ENCODE measurements around the gene FN1. TPM values are rescaled to one million over a fixed set of nuclear protein-coding genes. Genes with fewer than 3 reads are reported as not detected.
A peak's percentile ranks its signal among the peaks of the same experiment; 100 is the strongest.

The FN1 gene
- total RNA-seq, 1 experiment from 2014 or later = 39.4 TPM

DNA sequence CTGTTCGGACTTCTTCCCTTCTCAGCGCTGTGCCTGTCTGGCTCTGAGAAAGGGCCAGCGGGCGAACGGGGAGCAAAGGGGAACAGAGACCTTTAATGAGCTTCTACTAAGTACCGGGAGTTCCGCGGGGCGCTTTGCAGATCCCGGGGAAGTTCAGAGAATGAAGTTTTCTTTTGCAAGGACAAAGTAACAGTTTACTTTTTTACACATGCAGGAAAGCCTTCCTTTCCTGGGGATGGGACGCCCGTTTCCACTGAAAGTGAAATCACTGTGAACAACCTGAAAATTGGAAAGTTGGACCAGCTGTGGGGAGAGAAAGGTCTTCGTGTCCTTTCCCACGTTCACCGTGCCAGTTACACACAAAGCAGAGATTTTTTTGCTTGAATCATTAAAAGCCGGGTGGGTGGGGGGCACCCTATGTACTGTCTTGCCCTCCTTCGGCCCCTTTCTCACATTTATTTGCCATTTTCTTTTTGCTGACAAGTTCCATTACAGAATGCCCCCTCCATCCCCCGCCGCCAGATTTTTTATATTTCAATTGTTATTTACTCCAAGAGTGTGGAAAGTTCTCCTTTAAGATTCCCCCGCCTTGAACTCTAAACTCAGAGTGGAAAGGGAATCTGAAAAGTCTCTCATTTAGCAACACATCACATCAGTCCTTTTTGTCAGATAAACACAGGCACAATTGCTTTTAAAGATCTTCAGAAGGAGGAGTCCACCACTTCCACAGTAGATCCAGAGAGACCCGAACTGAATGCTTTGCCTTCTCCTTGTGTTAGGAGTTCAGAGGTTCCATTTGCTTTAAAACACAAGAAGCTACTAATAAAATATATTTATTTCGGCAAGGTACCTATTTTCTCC lies 1.1 kb upstream of the FN1 start:
- H3K27me3 ChIP-seq (ENCODE audit: insufficient read depth, low read depth) = no peaks in the 10 kb centered on the region
- peaks cover 6% of the 10 kb centered on the region; the same call in 1 of the 2 replicates for H3F3A ChIP-seq (ENCODE audit: insufficient read depth, low read depth)
- no TSS peak for BruUV-seq (replicated peaks)
- ChIA-PET POLR2A (ENCODE audit: unreplicated experiment) (interaction anchor here (0.9 kb wide), 1 partner anchor 257 kb away, joined by 11 read pairs; no protein-coding TSS in a partner anchor), CTCF (no interaction called here)
- peak overlapping the region; percentile 70 for H3K4me3 ChIP-seq
- DNase-seq = peak in 1 of 2 experiments; percentile 17
- TF ChIP-seq, protein P1, sequence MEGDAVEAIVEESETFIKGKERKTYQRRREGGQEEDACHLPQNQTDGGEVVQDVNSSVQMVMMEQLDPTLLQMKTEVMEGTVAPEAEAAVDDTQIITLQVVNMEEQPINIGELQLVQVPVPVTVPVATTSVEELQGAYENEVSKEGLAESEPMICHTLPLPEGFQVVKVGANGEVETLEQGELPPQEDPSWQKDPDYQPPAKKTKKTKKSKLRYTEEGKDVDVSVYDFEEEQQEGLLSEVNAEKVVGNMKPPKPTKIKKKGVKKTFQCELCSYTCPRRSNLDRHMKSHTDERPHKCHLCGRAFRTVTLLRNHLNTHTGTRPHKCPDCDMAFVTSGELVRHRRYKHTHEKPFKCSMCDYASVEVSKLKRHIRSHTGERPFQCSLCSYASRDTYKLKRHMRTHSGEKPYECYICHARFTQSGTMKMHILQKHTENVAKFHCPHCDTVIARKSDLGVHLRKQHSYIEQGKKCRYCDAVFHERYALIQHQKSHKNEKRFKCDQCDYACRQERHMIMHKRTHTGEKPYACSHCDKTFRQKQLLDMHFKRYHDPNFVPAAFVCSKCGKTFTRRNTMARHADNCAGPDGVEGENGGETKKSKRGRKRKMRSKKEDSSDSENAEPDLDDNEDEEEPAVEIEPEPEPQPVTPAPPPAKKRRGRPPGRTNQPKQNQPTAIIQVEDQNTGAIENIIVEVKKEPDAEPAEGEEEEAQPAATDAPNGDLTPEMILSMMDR (conservative IDR thresholded peaks at IDR 0.05) = no peak
- TF ChIP-seq EZH2 (IDR thresholded peaks at IDR 0.05; ENCODE audit: low read depth) = no peak
- H2AFZ ChIP-seq = peak overlapping the region; percentile 92
- H4K20me1 ChIP-seq (ENCODE audit: insufficient read depth) = no peaks in the 10 kb centered on the region
- no peaks in the 10 kb centered on the region; the same call in 1 of the 2 replicates for H3K9me2 ChIP-seq (ENCODE audit: insufficient read depth)
- peaks cover 4% of the 10 kb centered on the region; the same call in 1 of the 2 replicates for H3K9me3 ChIP-seq (ENCODE audit: insufficient read depth, low read depth)
- peaks cover 23% of the 10 kb centered on the region for H3K4me1 ChIP-seq (replicated peaks; ENCODE audit: insufficient read depth)
- no peaks in the 10 kb centered on the region for H3K36me3 ChIP-seq (ENCODE audit: low read depth)
- H3K27ac ChIP-seq = no peak overlapping the region
- H3K4me2 ChIP-seq = peak overlapping the region; percentile 91
- H3K79me2 ChIP-seq (ENCODE audit: low read depth) = no peaks in the 10 kb centered on the region
- intact Hi-C loops (cut with micrococcal nuclease; ENCODE audit: unreplicated experiment) = loop anchor here (1.0 kb wide), 1 partner anchor 182 kb away; no protein-coding TSS in a partner anchor

DNA sequence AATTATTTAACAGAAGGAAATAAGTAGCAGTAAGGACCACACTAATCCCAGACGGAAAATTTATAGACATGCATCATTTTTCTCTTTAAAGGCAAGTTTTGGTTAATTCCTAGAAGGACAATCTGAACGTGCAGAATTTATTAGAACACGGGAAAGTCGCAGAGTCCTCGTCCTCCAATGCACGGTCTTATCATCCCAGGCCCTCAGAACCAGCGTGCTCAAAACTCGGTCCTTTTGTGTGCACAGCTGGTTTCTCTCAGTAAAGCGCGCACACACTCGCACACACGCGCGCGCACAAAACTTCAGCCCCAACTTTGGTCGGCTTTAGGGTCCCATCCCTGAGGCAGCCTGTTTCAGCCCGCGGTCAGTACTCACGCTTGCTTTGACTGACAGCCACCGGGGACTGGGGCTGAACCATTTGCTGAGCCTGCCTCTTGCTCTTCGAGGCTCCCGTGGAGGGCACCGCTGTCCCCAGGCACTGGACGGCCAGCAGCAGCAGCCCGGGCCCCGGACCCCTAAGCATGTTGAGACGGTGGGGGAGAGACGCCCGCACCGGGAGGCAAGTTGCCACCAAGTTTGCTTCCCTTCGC lies 493 bp downstream of the FN1 start:
- Histone ChIP-seq H3K9me3 (ENCODE audit: insufficient read depth, low read depth) (peaks cover 4% of the 10 kb centered on the region; the same call in 1 of the 2 replicates), H3K9me2 (ENCODE audit: insufficient read depth) (no peaks in the 10 kb centered on the region; the same call in 1 of the 2 replicates), H2AFZ (peak overlapping the region; percentile 75), H3K36me3 (ENCODE audit: low read depth) (no peaks in the 10 kb centered on the region), H3K4me1 (replicated peaks; ENCODE audit: insufficient read depth) (peaks cover 11% of the 10 kb centered on the region), H3K27ac (no peak overlapping the region), H3F3A (ENCODE audit: insufficient read depth, low read depth) (peaks cover 6% of the 10 kb centered on the region; the same call in 1 of the 2 replicates), H3K79me2 (ENCODE audit: low read depth) (no peaks in the 10 kb centered on the region), H3K4me3 (peak overlapping the region; percentile 70), H3K27me3 (ENCODE audit: insufficient read depth, low read depth) (no peaks in the 10 kb centered on the region), H3K4me2 (peak overlapping the region; percentile 91), H4K20me1 (ENCODE audit: insufficient read depth) (no peaks in the 10 kb centered on the region)
- no peak for TF ChIP-seq EZH2 (IDR thresholded peaks at IDR 0.05; ENCODE audit: low read depth)
- TF ChIP-seq, protein P1 (conservative IDR thresholded peaks at IDR 0.05) = no peak
- ChIA-PET POLR2A (ENCODE audit: unreplicated experiment) (no interaction called here), CTCF (no interaction called here)
- intact Hi-C loops (cut with micrococcal nuclease; ENCODE audit: unreplicated experiment) = loop anchor here (2.0 kb wide), 2 partner anchors 25 to 123 kb away; partner anchors contain the start of gene ATIC
- TSS peak; percentile 86 for BruUV-seq (replicated peaks)
- no peak for DNase-seq

DNA sequence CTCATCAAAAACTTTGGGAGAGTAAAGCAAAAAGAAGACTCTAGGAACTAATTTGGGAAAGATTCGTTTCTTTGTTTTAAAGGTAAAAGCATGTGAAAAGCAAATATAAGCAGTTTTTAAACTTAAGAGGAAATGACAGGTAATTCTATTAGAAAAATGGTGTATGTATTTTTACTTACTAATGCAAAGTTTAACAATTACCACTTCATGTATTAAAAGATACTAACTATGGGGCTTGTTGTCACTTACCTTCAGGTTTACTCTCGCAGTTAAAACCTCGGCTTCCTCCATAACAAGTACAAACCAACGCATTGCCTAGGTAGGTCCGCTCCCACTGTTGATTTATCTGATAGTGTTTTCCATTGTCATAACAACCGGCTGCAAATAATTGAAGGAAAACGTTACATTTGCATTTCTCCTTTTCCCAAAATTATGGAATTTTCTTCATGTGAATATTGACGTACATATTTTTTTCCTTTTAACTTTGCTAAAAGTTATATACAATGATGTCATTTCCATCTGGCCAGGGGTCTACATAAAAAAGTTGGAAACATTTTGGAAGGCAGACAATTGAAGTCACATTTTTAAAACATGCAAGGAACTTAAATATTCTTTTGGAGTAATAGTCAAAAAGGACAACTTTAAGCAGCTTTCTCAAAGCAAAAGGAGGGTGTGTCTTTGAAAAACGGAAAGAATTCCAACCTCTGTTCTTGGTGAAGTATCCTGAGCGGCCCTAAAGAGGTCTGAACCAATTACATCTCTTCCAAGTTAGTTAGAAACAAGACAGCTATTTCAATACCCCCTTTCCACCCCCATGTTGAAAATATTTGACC lies 1.2 kb downstream of the FN1 start:
- H2AFZ ChIP-seq = no peak overlapping the region
- no peaks in the 10 kb centered on the region; the same call in 1 of the 2 replicates for H3K9me2 ChIP-seq (ENCODE audit: insufficient read depth)
- intact Hi-C loops (cut with micrococcal nuclease; ENCODE audit: unreplicated experiment) = loop anchor here (2.0 to 5.0 kb wide), 3 partner anchors 24 to 122 kb away; partner anchors contain the start of gene ATIC
- no peak overlapping the region for H3K4me2 ChIP-seq
- no peaks in the 10 kb centered on the region for H4K20me1 ChIP-seq (ENCODE audit: insufficient read depth)
- CTCF ChIA-PET = no interaction called here
- no peak overlapping the region for H3K4me3 ChIP-seq
- H3K27me3 ChIP-seq (ENCODE audit: insufficient read depth, low read depth) = no peaks in the 10 kb centered on the region
- H3K4me1 ChIP-seq (replicated peaks; ENCODE audit: insufficient read depth) = peaks cover 7% of the 10 kb centered on the region; the same call in 1 of the 2 replicates
- no peak overlapping the region for H3K27ac ChIP-seq
- TF ChIP-seq, protein P1 (conservative IDR thresholded peaks at IDR 0.05) = no peak
- no peak for TF ChIP-seq EZH2 (IDR thresholded peaks at IDR 0.05; ENCODE audit: low read depth)
- no TSS peak for BruUV-seq (replicated peaks)
- no peak for DNase-seq
- no peaks in the 10 kb centered on the region for H3K36me3 ChIP-seq (ENCODE audit: low read depth)
- H3K9me3 ChIP-seq (ENCODE audit: insufficient read depth, low read depth) = peaks cover 4% of the 10 kb centered on the region; the same call in 1 of the 2 replicates
- peaks cover 6% of the 10 kb centered on the region; the same call in 1 of the 2 replicates for H3F3A ChIP-seq (ENCODE audit: insufficient read depth, low read depth)
- no peaks in the 10 kb centered on the region for H3K79me2 ChIP-seq (ENCODE audit: low read depth)
- POLR2A ChIA-PET (ENCODE audit: unreplicated experiment) = no interaction called here

All from PC-9 (cell line).